Measurements from ENCODE around the gene PAK4. TPM values are rescaled to one million over a fixed set of nuclear protein-coding genes. Genes with fewer than 3 reads are reported as not detected.

PAK4 gene
- total RNA-seq, 4 donors from 2014 or later = 6.1 to 16.3 (median 7.5) TPM

DNA sequence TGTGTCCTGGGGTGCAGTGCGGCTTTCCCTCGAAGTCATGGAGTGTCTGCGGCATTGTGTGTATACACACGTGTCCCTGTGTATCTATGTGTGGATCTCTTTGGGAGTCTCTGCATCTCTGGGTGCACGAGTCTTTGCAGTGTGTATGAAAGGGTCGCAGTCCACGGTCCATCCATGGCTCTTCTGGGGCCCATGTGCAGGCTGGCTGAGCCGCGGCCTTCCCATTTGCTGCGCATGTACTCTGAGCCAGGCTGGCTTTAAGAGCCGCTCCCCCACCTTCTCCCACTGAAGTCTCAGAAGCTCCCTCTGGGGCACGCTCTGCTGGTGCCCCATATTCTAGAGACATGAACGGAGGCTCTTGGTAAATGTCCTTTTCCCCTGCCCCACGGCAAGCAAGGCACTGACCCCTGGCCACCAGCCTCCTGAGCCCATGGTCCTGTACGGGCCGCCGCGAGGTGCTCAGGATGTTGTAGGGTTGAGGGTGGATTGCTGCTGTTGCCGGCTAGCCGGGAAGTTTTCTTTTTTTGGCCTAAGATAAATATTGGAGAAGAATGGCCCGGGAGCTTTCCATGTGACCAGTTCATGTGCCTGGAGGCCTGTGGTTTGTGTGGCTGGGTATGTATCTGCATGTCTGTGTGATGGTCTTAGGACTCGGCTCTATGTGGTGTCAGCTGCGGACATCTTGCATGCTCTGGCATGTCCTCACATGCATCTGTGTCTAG, 31.9 kb downstream of the PAK4 start:
- TF ChIP-seq, protein P1, sequence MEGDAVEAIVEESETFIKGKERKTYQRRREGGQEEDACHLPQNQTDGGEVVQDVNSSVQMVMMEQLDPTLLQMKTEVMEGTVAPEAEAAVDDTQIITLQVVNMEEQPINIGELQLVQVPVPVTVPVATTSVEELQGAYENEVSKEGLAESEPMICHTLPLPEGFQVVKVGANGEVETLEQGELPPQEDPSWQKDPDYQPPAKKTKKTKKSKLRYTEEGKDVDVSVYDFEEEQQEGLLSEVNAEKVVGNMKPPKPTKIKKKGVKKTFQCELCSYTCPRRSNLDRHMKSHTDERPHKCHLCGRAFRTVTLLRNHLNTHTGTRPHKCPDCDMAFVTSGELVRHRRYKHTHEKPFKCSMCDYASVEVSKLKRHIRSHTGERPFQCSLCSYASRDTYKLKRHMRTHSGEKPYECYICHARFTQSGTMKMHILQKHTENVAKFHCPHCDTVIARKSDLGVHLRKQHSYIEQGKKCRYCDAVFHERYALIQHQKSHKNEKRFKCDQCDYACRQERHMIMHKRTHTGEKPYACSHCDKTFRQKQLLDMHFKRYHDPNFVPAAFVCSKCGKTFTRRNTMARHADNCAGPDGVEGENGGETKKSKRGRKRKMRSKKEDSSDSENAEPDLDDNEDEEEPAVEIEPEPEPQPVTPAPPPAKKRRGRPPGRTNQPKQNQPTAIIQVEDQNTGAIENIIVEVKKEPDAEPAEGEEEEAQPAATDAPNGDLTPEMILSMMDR (IDR thresholded peaks at IDR 0.05) = no peak
- TF ChIP-seq POLR2AphosphoS5 (IDR thresholded peaks at IDR 0.05) (no peak), EP300 (IDR thresholded peaks at IDR 0.05) (no peak), POLR2A (IDR thresholded peaks at IDR 0.05) (no peak)
- H3K27me3 ChIP-seq = no peaks in the 10 kb centered on the region
- no peak overlapping the region for H3K4me3 ChIP-seq
- peak overlapping the region in 1 of 4 donors; percentile 29 for H3K27ac ChIP-seq
- H3K4me1 ChIP-seq = peaks cover 0 to 82% (median 40%) of the 10 kb centered on the region in 3 donors
- 74% methylated on average over 8 of the region's 23 CpGs; no CpG with 5 or more reads in 1 of the 2 donors for WGBS, 2 donors (ENCODE audit: low coverage in 1 of 2)
- H3K36me3 ChIP-seq = no peaks in the 10 kb centered on the region
- no peaks in the 10 kb centered on the region for H3K9me3 ChIP-seq
- no peak for ATAC-seq

GRCh38 chr19:39157997-39158389, 32.4 kb downstream of the PAK4 start:
- no peak overlapping the region for H3K27ac ChIP-seq
- peaks cover 0 to 88% (median 40%) of the 10 kb centered on the region in 3 donors for H3K4me1 ChIP-seq
- ATAC-seq = no peak
- no peaks in the 10 kb centered on the region for H3K27me3 ChIP-seq
- 86 to 88% methylated on average over 4 to 14 of the region's 15 CpGs for WGBS, 2 donors (ENCODE audit: low coverage in 1 of 2)
- no peaks in the 10 kb centered on the region for H3K9me3 ChIP-seq
- H3K36me3 ChIP-seq = no peaks in the 10 kb centered on the region
- no peak for TF ChIP-seq POLR2AphosphoS5 (IDR thresholded peaks at IDR 0.05)
- TF ChIP-seq EP300 (IDR thresholded peaks at IDR 0.05) = no peak
- TF ChIP-seq, protein P1 (IDR thresholded peaks at IDR 0.05) = no peak
- TF ChIP-seq POLR2A (IDR thresholded peaks at IDR 0.05) = no peak
- no peak overlapping the region for H3K4me3 ChIP-seq

DNA sequence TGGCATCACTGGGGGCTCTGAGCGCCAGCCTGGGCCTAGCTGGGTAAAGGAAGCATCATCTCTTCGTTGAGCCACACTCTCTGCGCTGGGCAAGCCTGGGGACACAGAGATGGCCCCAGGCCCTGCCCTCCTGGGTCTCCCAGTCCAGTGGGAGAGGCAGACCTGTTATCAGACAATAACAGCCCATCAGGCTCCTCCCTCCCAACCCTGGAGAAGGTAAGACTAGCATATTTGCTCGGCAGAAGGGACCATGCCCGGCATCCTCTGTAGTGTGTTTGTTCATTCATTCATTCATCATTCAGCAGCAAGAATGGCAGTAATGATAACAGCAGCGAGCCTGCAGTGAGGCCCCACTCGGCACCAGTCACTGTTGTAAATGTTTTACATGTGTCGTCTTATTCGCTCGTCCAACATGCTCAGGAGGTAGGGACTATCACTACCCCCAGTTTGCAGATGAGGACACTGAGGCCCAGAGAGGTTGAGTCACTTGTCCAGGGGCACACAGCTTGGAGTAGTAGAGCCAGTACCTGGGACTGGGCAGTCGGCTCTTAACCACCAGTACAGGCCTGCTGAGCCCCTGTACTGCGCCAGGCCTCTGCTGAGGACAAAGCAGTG, 33.2 kb downstream of the PAK4 start:
- no peaks in the 10 kb centered on the region for H3K27me3 ChIP-seq
- peaks cover 0 to 92% (median 40%) of the 10 kb centered on the region in 3 donors for H3K4me1 ChIP-seq
- H3K27ac ChIP-seq = no peak overlapping the region
- no peaks in the 10 kb centered on the region for H3K9me3 ChIP-seq
- ATAC-seq = no peak
- WGBS, 2 donors (ENCODE audit: low coverage in 1 of 2) = 38% methylated on average over 4 of the region's 12 CpGs; no CpG with 5 or more reads in 1 of the 2 donors
- no peak overlapping the region for H3K4me3 ChIP-seq
- TF ChIP-seq, protein P1 (IDR thresholded peaks at IDR 0.05) = no peak
- no peak for TF ChIP-seq POLR2AphosphoS5 (IDR thresholded peaks at IDR 0.05)
- TF ChIP-seq POLR2A (IDR thresholded peaks at IDR 0.05) = no peak
- no peak for TF ChIP-seq EP300 (IDR thresholded peaks at IDR 0.05)
- no peaks in the 10 kb centered on the region for H3K36me3 ChIP-seq

GRCh38 chr19:39160523-39160861, 34.9 kb downstream of the PAK4 start:
- peaks cover 0 to 77% (median 40%) of the 10 kb centered on the region in 3 donors for H3K4me1 ChIP-seq
- TF ChIP-seq, protein P1 (IDR thresholded peaks at IDR 0.05) = no peak
- no peak for TF ChIP-seq EP300 (IDR thresholded peaks at IDR 0.05)
- no peak for TF ChIP-seq POLR2AphosphoS5 (IDR thresholded peaks at IDR 0.05)
- TF ChIP-seq POLR2A (IDR thresholded peaks at IDR 0.05) = no peak

More at GRCh38 chr19:39160523-39160861, 34.9 kb downstream of the PAK4 start:
- Histone ChIP-seq H3K9me3 (no peaks in the 10 kb centered on the region), H3K27me3 (no peaks in the 10 kb centered on the region), H3K4me3 (no peak overlapping the region), H3K27ac (peak overlapping the region in 3 of 4 donors; percentile 64 to 74 (median 69)), H3K36me3 (no peaks in the 10 kb centered on the region)
- WGBS, 2 donors (ENCODE audit: low coverage in 1 of 2) = 0 to 28% methylated on average over 2 to 8 of the region's 8 CpGs
- ATAC-seq = peak; percentile 88

Measured in gastroesophageal sphincter (tissue), 4 donors.